Liver (tissue), 9 donors: ENCODE results near the gene C1QTNF12. TPM values are rescaled to one million over a fixed set of nuclear protein-coding genes. Genes with fewer than 3 reads are reported as not detected.

Source experiments
- DNase-seq: peaks from one replicate; pipeline ENCODE4 v3.0.0-alpha.2; 2017; ENCODE audit warnings: low spot score
- H3K27ac ChIP-seq, 2 donors: one replicate each; pipeline ENCODE4 v1.7.0; 2013; ENCODE audit warnings: inconsistent platforms in 2 of 2, low read length in 2 of 2, control low read depth in 1 of 2, low read depth in 1 of 2, mild to moderate bottlenecking in 1 of 2
- H3K27me3 ChIP-seq, 4 donors: one replicate each; pipeline versions ENCODE4 v1.6.1 to v1.7.0; 2013; ENCODE audit warnings: low read length in 3 of 4, inconsistent platforms in 1 of 4, mild to moderate bottlenecking in 1 of 4, moderate library complexity in 1 of 4; ENCODE audit not compliant: control insufficient read depth in 4 of 4, insufficient read depth in 4 of 4
- H3K36me3 ChIP-seq, 4 donors: one replicate each; pipeline versions ENCODE4 v1.6.1 to v1.7.0; 2013; ENCODE audit warnings: low read length in 3 of 4, mild to moderate bottlenecking in 3 of 4, low read depth in 1 of 4, moderate library complexity in 1 of 4; ENCODE audit not compliant: control insufficient read depth in 4 of 4, insufficient read depth in 3 of 4
- H3K4me1 ChIP-seq, 4 donors: one replicate each; pipeline versions ENCODE4 v1.6.1 to v1.7.0; 2013; ENCODE audit warnings: low read length in 3 of 4, mild to moderate bottlenecking in 3 of 4, moderate library complexity in 1 of 4; ENCODE audit not compliant: control insufficient read depth in 4 of 4, insufficient read depth in 4 of 4
- H3K4me3 ChIP-seq, 3 donors: one replicate each; pipeline versions ENCODE4 v1.6.1 to v1.7.0; 2013; ENCODE audit warnings: low read length in 3 of 3, control low read depth in 1 of 3, low read depth in 1 of 3, mild to moderate bottlenecking in 1 of 3
- H3K9ac ChIP-seq, 2 donors: one replicate each; pipeline ENCODE4 v1.7.0; 2013; ENCODE audit warnings: low read length in 2 of 2, mild to moderate bottlenecking in 2 of 2, moderate library complexity in 2 of 2, control low read depth in 1 of 2, low read depth in 1 of 2
- H3K9me3 ChIP-seq, 4 donors: one replicate each; pipeline versions ENCODE4 v1.6.1 to v1.7.0; 2013; ENCODE audit warnings: low read length in 3 of 4; ENCODE audit not compliant: control insufficient read depth in 4 of 4
- ATF3 ChIP-seq: IDR thresholded peaks from 2 replicates; pipeline ENCODE4 v1.6.1; 2016; ENCODE audit warnings: antibody characterized with exemption
- EGR1 ChIP-seq, 2 donors: IDR thresholded peaks; 2 replicates each; pipeline ENCODE4 v1.6.1; 2016 to 2018; ENCODE audit warnings: antibody characterized with exemption in 2 of 2, low read depth in 2 of 2
- FOXA1 ChIP-seq: IDR thresholded peaks from 2 replicates; pipeline ENCODE4 v1.6.1; 2016; ENCODE audit warnings: antibody characterized with exemption
- FOXA2 ChIP-seq: IDR thresholded peaks from 2 replicates; pipeline ENCODE4 v1.6.1; 2016; ENCODE audit warnings: antibody characterized with exemption
- GABPA ChIP-seq, 2 donors: IDR thresholded peaks in 1 of 2; conservative IDR thresholded peaks in 1 of 2; 2 replicates each; pipeline ENCODE4 v1.6.1; 2016; ENCODE audit warnings: antibody characterized with exemption in 2 of 2, mild to moderate bottlenecking in 1 of 2, moderate library complexity in 1 of 2
- HNF4A ChIP-seq, 2 donors: conservative IDR thresholded peaks; 2 replicates each; pipeline ENCODE4 v1.6.1; 2016; ENCODE audit warnings: antibody characterized with exemption in 2 of 2, mild to moderate bottlenecking in 2 of 2
- JUND ChIP-seq, 2 donors: IDR thresholded peaks; 2 replicates each; pipeline ENCODE4 v1.6.1; 2016; ENCODE audit warnings: antibody characterized with exemption in 2 of 2
- NR2F2 ChIP-seq: IDR thresholded peaks from 2 replicates; pipeline ENCODE4 v1.6.1; 2016; ENCODE audit warnings: antibody characterized with exemption
- RAD21 ChIP-seq, 2 donors: IDR thresholded peaks; 2 replicates each; pipeline ENCODE4 v1.6.1; 2016; ENCODE audit warnings: antibody characterized with exemption in 2 of 2, mild to moderate bottlenecking in 2 of 2
- RXRA ChIP-seq, 2 donors: IDR thresholded peaks; 2 replicates each; pipeline ENCODE4 v1.6.1; 2017 to 2018; ENCODE audit warnings: antibody characterized with exemption in 2 of 2, mild to moderate bottlenecking in 1 of 2
- SP1 ChIP-seq: IDR thresholded peaks from 2 replicates; pipeline ENCODE4 v1.6.1; 2018; ENCODE audit warnings: antibody characterized with exemption, mild to moderate bottlenecking
- TAF1 ChIP-seq: conservative IDR thresholded peaks from 2 replicates; pipeline ENCODE4 v1.6.1; 2016; ENCODE audit warnings: antibody characterized with exemption, mild to moderate bottlenecking
- YY1 ChIP-seq: IDR thresholded peaks from 2 replicates; pipeline ENCODE4 v1.6.1; 2016; ENCODE audit warnings: antibody characterized with exemption, mild to moderate bottlenecking
- WGBS: extraction: QIAGEN DNeasy Blood & Tissue Kit; methylation state at CpG from one replicate; pipeline ENCODE4 v1.1.7; 2013; 5-methylcytosine and 5-hydroxymethylcytosine counted together
- polyA plus RNA-seq, 2 donors: library from polyadenylated mRNA; stranded (reverse) in 1 of 2; unstranded in 1 of 2; fragments of 200-250 nt in 1 of 2; fragments of >200 nt in 1 of 2; fragmentation: Nextera tagmentation in 1 of 2; extraction: Ambion mirVana in 1 of 2; gene quantifications; one replicate each; pipeline versions ENCODE4 v1.2.1 to v1.2.3, GENCODE V29; 2013 to 2015
- total RNA-seq, 2 donors: library from RNA; depleted of rRNA; stranded (reverse); fragments of >200 nt; gene quantifications; one replicate each; pipeline ENCODE4 v1.2.3, GENCODE V29; 2014
- TF ChIP-seq, protein P1 (sequence below): IDR thresholded peaks from 2 replicates; pipeline ENCODE4 v1.6.1; 2016; ENCODE audit warnings: antibody characterized with exemption, mild to moderate bottlenecking
- TF ChIP-seq, protein P2 (sequence below): fragments of 150-350 bp; IDR thresholded peaks from 2 replicates; pipeline ENCODE4 v1.5.1; 2017; ENCODE audit warnings: improper control_type of control experiment, low read depth, low read length; ENCODE audit not compliant: missing input control
- TF ChIP-seq, protein P3 (sequence below): IDR thresholded peaks from 2 replicates; pipeline ENCODE4 v1.6.1; 2016; ENCODE audit warnings: antibody characterized with exemption
- donor health status: healthy.
- donor health status: healthy.
- donor health status: healthy.
- donor health status: healthy.
- donor health status: healthy.

C1QTNF12 gene
- total and polyA plus RNA-seq, 4 donors, result 0.39 to 0.40 TPM; not detected in 2

DNA sequence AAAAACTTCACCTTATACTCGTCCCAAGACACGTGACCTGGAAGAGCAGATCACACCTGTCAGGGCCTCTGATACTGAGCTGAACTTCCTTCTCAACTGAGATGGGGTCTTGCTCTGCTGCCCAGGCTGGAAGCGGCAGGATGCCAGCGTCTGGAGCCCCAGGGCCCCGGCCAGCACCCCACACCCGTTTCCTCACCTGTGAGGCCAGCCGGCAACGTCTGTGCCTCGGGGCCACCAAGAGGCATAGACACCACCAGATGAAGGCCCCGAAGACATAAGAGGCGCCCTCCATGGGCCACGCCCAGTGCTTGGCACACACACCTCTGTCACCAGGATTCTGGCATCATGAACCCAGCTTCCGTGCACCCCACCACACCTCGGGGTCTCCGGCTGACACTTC, 23.2 kb downstream of the C1QTNF12 start (continued):
- TF ChIP-seq, protein P1, sequence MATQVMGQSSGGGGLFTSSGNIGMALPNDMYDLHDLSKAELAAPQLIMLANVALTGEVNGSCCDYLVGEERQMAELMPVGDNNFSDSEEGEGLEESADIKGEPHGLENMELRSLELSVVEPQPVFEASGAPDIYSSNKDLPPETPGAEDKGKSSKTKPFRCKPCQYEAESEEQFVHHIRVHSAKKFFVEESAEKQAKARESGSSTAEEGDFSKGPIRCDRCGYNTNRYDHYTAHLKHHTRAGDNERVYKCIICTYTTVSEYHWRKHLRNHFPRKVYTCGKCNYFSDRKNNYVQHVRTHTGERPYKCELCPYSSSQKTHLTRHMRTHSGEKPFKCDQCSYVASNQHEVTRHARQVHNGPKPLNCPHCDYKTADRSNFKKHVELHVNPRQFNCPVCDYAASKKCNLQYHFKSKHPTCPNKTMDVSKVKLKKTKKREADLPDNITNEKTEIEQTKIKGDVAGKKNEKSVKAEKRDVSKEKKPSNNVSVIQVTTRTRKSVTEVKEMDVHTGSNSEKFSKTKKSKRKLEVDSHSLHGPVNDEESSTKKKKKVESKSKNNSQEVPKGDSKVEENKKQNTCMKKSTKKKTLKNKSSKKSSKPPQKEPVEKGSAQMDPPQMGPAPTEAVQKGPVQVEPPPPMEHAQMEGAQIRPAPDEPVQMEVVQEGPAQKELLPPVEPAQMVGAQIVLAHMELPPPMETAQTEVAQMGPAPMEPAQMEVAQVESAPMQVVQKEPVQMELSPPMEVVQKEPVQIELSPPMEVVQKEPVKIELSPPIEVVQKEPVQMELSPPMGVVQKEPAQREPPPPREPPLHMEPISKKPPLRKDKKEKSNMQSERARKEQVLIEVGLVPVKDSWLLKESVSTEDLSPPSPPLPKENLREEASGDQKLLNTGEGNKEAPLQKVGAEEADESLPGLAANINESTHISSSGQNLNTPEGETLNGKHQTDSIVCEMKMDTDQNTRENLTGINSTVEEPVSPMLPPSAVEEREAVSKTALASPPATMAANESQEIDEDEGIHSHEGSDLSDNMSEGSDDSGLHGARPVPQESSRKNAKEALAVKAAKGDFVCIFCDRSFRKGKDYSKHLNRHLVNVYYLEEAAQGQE, result no peak
- TF ChIP-seq RAD21 (IDR thresholded peaks at IDR 0.05) (no peak), EGR1 (IDR thresholded peaks at IDR 0.05; ENCODE audit: low read depth in 2 of 2) (no peak), FOXA2 (no peak), HNF4A (conservative IDR thresholded peaks at IDR 0.05) (no peak)

DNA sequence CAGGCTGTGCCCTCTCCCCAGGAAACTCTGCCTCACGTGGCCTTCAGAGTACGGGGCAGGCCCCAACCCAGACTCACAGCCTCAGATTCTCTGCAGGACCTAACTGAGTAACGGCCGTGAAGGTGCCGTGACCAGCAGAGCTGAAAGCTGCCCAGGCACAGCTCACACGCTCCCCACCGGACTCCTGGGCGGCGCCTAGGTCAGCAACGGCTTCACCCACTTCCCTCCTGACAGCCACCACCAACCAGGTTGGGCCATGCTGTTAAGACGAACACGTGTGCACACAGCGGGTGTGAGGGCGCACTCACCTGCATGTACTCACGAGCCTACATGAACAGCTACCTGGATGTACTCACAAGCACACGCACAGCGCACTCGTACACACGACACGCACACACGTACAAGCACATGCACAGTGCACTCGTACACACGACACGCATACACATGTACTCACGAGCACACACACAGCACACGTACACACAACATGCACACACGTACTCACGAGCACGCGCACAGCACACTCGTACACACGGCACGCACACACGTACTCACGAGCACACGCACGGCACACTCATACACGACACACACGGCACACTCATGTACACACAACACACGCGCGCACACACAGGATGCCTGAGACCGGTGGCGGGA, 23.8 kb downstream of the C1QTNF12 start:
- Histone ChIP-seq H3K4me3 (no peak overlapping the region), H3K36me3 (peaks cover 21 to 73% (median 38%) of the 10 kb centered on the region in 4 donors), H3K4me1 (no peaks in the 10 kb centered on the region), H3K27ac (no peak overlapping the region), H3K9me3 (no peaks in the 10 kb centered on the region), H3K27me3 (no peaks in the 10 kb centered on the region), H3K9ac (no peak overlapping the region)
- 95% methylated on average over 44 of the region's 44 CpGs for WGBS
- no peak for DNase-seq
- TF ChIP-seq EGR1 (IDR thresholded peaks at IDR 0.05; ENCODE audit: low read depth in 2 of 2), result no peak
- TF ChIP-seq, protein P2, sequence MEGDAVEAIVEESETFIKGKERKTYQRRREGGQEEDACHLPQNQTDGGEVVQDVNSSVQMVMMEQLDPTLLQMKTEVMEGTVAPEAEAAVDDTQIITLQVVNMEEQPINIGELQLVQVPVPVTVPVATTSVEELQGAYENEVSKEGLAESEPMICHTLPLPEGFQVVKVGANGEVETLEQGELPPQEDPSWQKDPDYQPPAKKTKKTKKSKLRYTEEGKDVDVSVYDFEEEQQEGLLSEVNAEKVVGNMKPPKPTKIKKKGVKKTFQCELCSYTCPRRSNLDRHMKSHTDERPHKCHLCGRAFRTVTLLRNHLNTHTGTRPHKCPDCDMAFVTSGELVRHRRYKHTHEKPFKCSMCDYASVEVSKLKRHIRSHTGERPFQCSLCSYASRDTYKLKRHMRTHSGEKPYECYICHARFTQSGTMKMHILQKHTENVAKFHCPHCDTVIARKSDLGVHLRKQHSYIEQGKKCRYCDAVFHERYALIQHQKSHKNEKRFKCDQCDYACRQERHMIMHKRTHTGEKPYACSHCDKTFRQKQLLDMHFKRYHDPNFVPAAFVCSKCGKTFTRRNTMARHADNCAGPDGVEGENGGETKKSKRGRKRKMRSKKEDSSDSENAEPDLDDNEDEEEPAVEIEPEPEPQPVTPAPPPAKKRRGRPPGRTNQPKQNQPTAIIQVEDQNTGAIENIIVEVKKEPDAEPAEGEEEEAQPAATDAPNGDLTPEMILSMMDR, result no peak
- TF ChIP-seq GABPA (IDR thresholded peaks at IDR 0.05 in 1 of 2, conservative IDR thresholded peaks at IDR 0.05 in 1 of 2), result no peak
- no peak for TF ChIP-seq FOXA1
- TF ChIP-seq, protein P1, result no peak
- no peak for TF ChIP-seq NR2F2
- TF ChIP-seq HNF4A (conservative IDR thresholded peaks at IDR 0.05), result no peak
- no peak for TF ChIP-seq RAD21 (IDR thresholded peaks at IDR 0.05)
- TF ChIP-seq, protein P3, sequence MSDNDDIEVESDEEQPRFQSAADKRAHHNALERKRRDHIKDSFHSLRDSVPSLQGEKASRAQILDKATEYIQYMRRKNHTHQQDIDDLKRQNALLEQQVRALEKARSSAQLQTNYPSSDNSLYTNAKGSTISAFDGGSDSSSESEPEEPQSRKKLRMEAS, result no peak
- TF ChIP-seq SP1, result no peak
- no peak for TF ChIP-seq ATF3
- no peak for TF ChIP-seq RXRA (IDR thresholded peaks at IDR 0.05)
- TF ChIP-seq FOXA2, result no peak
- TF ChIP-seq TAF1, result no peak
- no peak for TF ChIP-seq JUND (IDR thresholded peaks at IDR 0.05)
- TF ChIP-seq YY1, result no peak
